ENCODE measurements around the gene CLEC17A. TPM values are rescaled to one million over a fixed set of nuclear protein-coding genes. Genes with fewer than 3 reads are reported as not detected.
A peak's percentile ranks its signal among the peaks of the same experiment; 100 is the strongest.

Gene CLEC17A
- total and polyA plus RNA-seq, 2 of the 13 experiments (the other 11 are each of a cell fraction or from before 2014, with no cell fraction given), result not detected

GRCh38 chr19:14571695-14572490 lies 11.0 kb upstream of the CLEC17A start, which contains the start of gene NDUFB7 (continued):
- TF ChIP-seq MEF2D (CRISPR knock-in tag; IDR thresholded peaks at IDR 0.05) (peak; percentile 71; the same call in 1 of the 2 replicates), TCF7L2 (IDR thresholded peaks at IDR 0.05; ENCODE audit: low read depth, low read length) (no peak), ZSCAN30 (CRISPR knock-in tag; IDR thresholded peaks at IDR 0.05) (no peak), ZNF746 (CRISPR knock-in tag; IDR thresholded peaks at IDR 0.05) (peak; percentile 51; the same call in 1 of the 2 replicates), XBP1 (CRISPR knock-in tag; IDR thresholded peaks at IDR 0.05) (no peak), ZBTB7B (CRISPR knock-in tag; IDR thresholded peaks at IDR 0.05) (peak; percentile 50; the same call in 1 of the 2 replicates), CEBPG (CRISPR knock-in tag; IDR thresholded peaks at IDR 0.05) (peak; percentile 45; the same call in 1 of the 2 replicates), PATZ1 (CRISPR knock-in tag; IDR thresholded peaks at IDR 0.05) (peak; percentile 52; the same call in 1 of the 2 replicates), ZBTB42 (CRISPR knock-in tag; IDR thresholded peaks at IDR 0.05) (peak; percentile 35; the same call in 1 of the 2 replicates), CREM (IDR thresholded peaks at IDR 0.05) (peak; percentile 83), CREM (CRISPR knock-in tag; IDR thresholded peaks at IDR 0.05) (no peak; the same call in 1 of the 2 replicates), HNRNPL (IDR thresholded peaks at IDR 0.05; ENCODE audit: low read depth, low read length) (peak; percentile 59; the same call in 1 of the 2 replicates), MXI1 (IDR thresholded peaks at IDR 0.05; ENCODE audit: borderline replicate concordance, low read depth, low read length) (peak; percentile 50; the same call in 1 of the 3 replicates), RAD51 (IDR thresholded peaks at IDR 0.05; ENCODE audit: borderline replicate concordance) (no peak), ZNF777 (CRISPR knock-in tag; IDR thresholded peaks at IDR 0.05) (peak; percentile 49; the same call in 1 of the 2 replicates), NFRKB (IDR thresholded peaks at IDR 0.05) (no peak), MXD1 (CRISPR knock-in tag; IDR thresholded peaks at IDR 0.05) (peak; percentile 89; the same call in 1 of the 2 replicates), ZNF501 (CRISPR knock-in tag; IDR thresholded peaks at IDR 0.05) (peak; percentile 77), ZNF138 (CRISPR knock-in tag; IDR thresholded peaks at IDR 0.05; ENCODE audit: low read depth) (no peak), ZFP90 (CRISPR knock-in tag; IDR thresholded peaks at IDR 0.05; ENCODE audit: borderline replicate concordance) (peak; percentile 53; the same call in 1 of the 2 replicates), KDM6A (CRISPR knock-in tag; IDR thresholded peaks at IDR 0.05; ENCODE audit: low read depth) (no peak), AHR (CRISPR knock-in tag; IDR thresholded peaks at IDR 0.05) (no peak; the same call in none of the 2 replicates), RFX5 (IDR thresholded peaks at IDR 0.05; ENCODE audit: low read depth, low read length) (no peak), E2F5 (CRISPR knock-in tag; conservative IDR thresholded peaks at IDR 0.05) (no peak)
- TF ChIP-seq, protein P1, sequence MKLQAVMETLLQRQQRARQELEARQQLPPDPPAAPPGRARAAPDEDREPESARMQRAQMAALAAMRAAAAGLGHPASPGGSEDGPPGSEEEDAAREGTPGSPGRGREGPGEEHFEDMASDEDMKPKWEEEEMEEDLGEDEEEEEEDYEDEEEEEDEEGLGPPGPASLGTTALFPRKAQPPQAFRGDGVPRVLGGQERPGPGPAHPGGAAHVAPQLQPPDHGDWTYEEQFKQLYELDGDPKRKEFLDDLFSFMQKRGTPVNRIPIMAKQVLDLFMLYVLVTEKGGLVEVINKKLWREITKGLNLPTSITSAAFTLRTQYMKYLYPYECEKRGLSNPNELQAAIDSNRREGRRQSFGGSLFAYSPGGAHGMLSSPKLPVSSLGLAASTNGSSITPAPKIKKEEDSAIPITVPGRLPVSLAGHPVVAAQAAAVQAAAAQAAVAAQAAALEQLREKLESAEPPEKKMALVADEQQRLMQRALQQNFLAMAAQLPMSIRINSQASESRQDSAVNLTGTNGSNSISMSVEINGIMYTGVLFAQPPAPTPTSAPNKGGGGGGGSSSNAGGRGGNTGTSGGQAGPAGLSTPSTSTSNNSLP (IDR thresholded peaks at IDR 0.05; ENCODE audit: low read depth, low read length), result 0 out of 2 replicates have a peak, but pooled peaks have one; percentile 20
- TF ChIP-seq, protein P2, sequence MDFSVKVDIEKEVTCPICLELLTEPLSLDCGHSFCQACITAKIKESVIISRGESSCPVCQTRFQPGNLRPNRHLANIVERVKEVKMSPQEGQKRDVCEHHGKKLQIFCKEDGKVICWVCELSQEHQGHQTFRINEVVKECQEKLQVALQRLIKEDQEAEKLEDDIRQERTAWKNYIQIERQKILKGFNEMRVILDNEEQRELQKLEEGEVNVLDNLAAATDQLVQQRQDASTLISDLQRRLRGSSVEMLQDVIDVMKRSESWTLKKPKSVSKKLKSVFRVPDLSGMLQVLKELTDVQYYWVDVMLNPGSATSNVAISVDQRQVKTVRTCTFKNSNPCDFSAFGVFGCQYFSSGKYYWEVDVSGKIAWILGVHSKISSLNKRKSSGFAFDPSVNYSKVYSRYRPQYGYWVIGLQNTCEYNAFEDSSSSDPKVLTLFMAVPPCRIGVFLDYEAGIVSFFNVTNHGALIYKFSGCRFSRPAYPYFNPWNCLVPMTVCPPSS (IDR thresholded peaks at IDR 0.05), result no peak
